MM.1S (cell line): ENCODE data around the gene COL13A1.
A peak's percentile ranks its signal among the peaks of the same experiment; 100 is the strongest.

ENCODE experiments used
- DNase-seq: peaks from one replicate; pipeline ENCODE4 v3.0.0-alpha.2; 2015
- H2AFZ ChIP-seq: fragments of 300-600 bp; sonication (generic); 2 replicates; pipeline ENCODE4 v1.6.0; 2016; ENCODE audit warnings: antibody characterized with exemption, low read length
- H3F3A ChIP-seq: fragments of 300-600 bp; sonication (generic); 2 replicates; pipeline ENCODE4 v1.6.1; 2016; ENCODE audit warnings: mild to moderate bottlenecking, antibody characterized with exemption, low read length, moderate library complexity, mixed read lengths; ENCODE audit not compliant: insufficient read depth
- H3K27ac ChIP-seq: fragments of 300-600 bp; sonication (generic); 2 replicates; pipeline ENCODE4 v1.5.1; 2016; ENCODE audit warnings: mild to moderate bottlenecking, low read length
- H3K27me3 ChIP-seq: fragments of 300-600 bp; sonication (generic); replicated peaks from 2 replicates; pipeline ENCODE4 v1.6.0; 2016; ENCODE audit warnings: low read length; ENCODE audit not compliant: insufficient read depth
- H3K36me3 ChIP-seq: fragments of 300-600 bp; sonication (generic); replicated peaks from 2 replicates; pipeline ENCODE4 v1.6.1; 2016; ENCODE audit warnings: mild to moderate bottlenecking, low read length, mixed read lengths; ENCODE audit not compliant: insufficient read depth
- H3K4me1 ChIP-seq: fragments of 300-600 bp; sonication (generic); 2 replicates; pipeline ENCODE4 v1.6.1; 2016; ENCODE audit warnings: low read length, mixed read lengths
- H3K4me2 ChIP-seq: fragments of 300-600 bp; sonication (generic); 2 replicates; pipeline ENCODE4 v1.6.0; 2016; ENCODE audit warnings: low read depth, low read length
- H3K4me3 ChIP-seq: fragments of 300-600 bp; sonication (generic); 2 replicates; pipeline ENCODE4 v1.5.1; 2016; ENCODE audit warnings: low read length, mixed read lengths
- H3K79me2 ChIP-seq: fragments of 300-600 bp; sonication (generic); 2 replicates; pipeline ENCODE4 v1.6.1; 2016; ENCODE audit warnings: mixed run types, low read length, mixed read lengths
- H3K9ac ChIP-seq: fragments of 300-600 bp; sonication (generic); 2 replicates; pipeline ENCODE4 v1.6.1; 2016; ENCODE audit warnings: low read length, mixed read lengths
- H3K9me2 ChIP-seq: fragments of 300-600 bp; sonication (generic); replicated peaks from 2 replicates; pipeline ENCODE4 v1.6.1; 2016; ENCODE audit warnings: mild to moderate bottlenecking, low read length, mixed read lengths; ENCODE audit not compliant: insufficient read depth
- H3K9me3 ChIP-seq: fragments of 300-600 bp; sonication (generic); replicated peaks from 2 replicates; pipeline ENCODE4 v1.6.1; 2016; ENCODE audit warnings: mild to moderate bottlenecking, low read length, mixed read lengths; ENCODE audit not compliant: insufficient read depth
- H4K20me1 ChIP-seq: fragments of 300-600 bp; sonication (generic); 2 replicates; pipeline ENCODE4 v1.6.1; 2016; ENCODE audit warnings: mild to moderate bottlenecking, low read length, moderate library complexity, mixed read lengths; ENCODE audit not compliant: insufficient read depth
- CTCF ChIP-seq: fragments of 300-600 bp; sonication (generic); IDR thresholded peaks from 2 replicates; pipeline ENCODE4 v1.5.1; 2016; ENCODE audit warnings: antibody characterized with exemption, low read length, mixed read lengths
- EZH2 ChIP-seq: fragments of 300-600 bp; sonication (generic); optimal IDR thresholded peaks from 2 replicates; pipeline ENCODE3; 2017; ENCODE audit warnings: low read depth, mild to moderate bottlenecking, antibody characterized with exemption, low read length, mixed read lengths
- EZH2phosphoT487 ChIP-seq: fragments of 300-600 bp; sonication (generic); IDR thresholded peaks from 2 replicates; pipeline ENCODE4 v1.6.1; 2018; ENCODE audit warnings: antibody characterized with exemption, low read length

Gene COL13A1

GRCh38 chr10:69960988-69961880 is 159.5 kb downstream of the COL13A1 start:
- no peaks in the 10 kb centered on the region; the same call in 1 of the 2 replicates for H3K27me3 ChIP-seq
- DNase-seq: no peak
- no peaks in the 10 kb centered on the region for H3K9me2 ChIP-seq
- H3K4me3 ChIP-seq: no peak overlapping the region
- TF ChIP-seq CTCF: peak; percentile 19
- no peak for TF ChIP-seq EZH2phosphoT487
- no peak overlapping the region for H3K4me2 ChIP-seq
- H3K9me3 ChIP-seq: no peaks in the 10 kb centered on the region
- no peak overlapping the region for H3K9ac ChIP-seq
- H3F3A ChIP-seq: no peaks in the 10 kb centered on the region
- no peaks in the 10 kb centered on the region for H3K4me1 ChIP-seq
- no peak overlapping the region for H3K27ac ChIP-seq
- no peak overlapping the region for H2AFZ ChIP-seq
- H3K36me3 ChIP-seq: no peaks in the 10 kb centered on the region
- no peaks in the 10 kb centered on the region for H3K79me2 ChIP-seq
- H4K20me1 ChIP-seq: no peaks in the 10 kb centered on the region

GRCh38 chr10:69961881-69962745 is 160.4 kb downstream of the COL13A1 start:
- peaks cover 4% of the 10 kb centered on the region; the same call in 1 of the 2 replicates for H3K27me3 ChIP-seq
- H3K4me2 ChIP-seq: no peak overlapping the region
- no peaks in the 10 kb centered on the region for H3K4me1 ChIP-seq
- no peaks in the 10 kb centered on the region for H3F3A ChIP-seq
- H3K27ac ChIP-seq: no peak overlapping the region
- no peak for DNase-seq
- no peaks in the 10 kb centered on the region for H3K36me3 ChIP-seq
- TF ChIP-seq EZH2phosphoT487 (no peak), EZH2 (no peak), CTCF (no peak)
- no peak overlapping the region for H3K4me3 ChIP-seq
- no peaks in the 10 kb centered on the region for H4K20me1 ChIP-seq
- no peaks in the 10 kb centered on the region for H3K79me2 ChIP-seq
- no peak overlapping the region for H2AFZ ChIP-seq
- H3K9me2 ChIP-seq: no peaks in the 10 kb centered on the region
- no peaks in the 10 kb centered on the region for H3K9me3 ChIP-seq
- H3K9ac ChIP-seq: no peak overlapping the region

GRCh38 chr10:69962746-69963135 is 161.0 kb downstream of the COL13A1 start:
- no peak for DNase-seq
- no peaks in the 10 kb centered on the region for H3K9me3 ChIP-seq
- no peaks in the 10 kb centered on the region for H3K4me1 ChIP-seq
- H3K4me3 ChIP-seq: no peak overlapping the region
- H3K27me3 ChIP-seq: peaks cover 4% of the 10 kb centered on the region; the same call in 1 of the 2 replicates
- no peak overlapping the region for H3K27ac ChIP-seq
- no peaks in the 10 kb centered on the region for H3K36me3 ChIP-seq
- no peak for TF ChIP-seq EZH2
- no peak for TF ChIP-seq EZH2phosphoT487
- TF ChIP-seq CTCF: no peak
- no peak overlapping the region for H3K9ac ChIP-seq
- H4K20me1 ChIP-seq: no peaks in the 10 kb centered on the region
- no peaks in the 10 kb centered on the region for H3K9me2 ChIP-seq
- H3F3A ChIP-seq: no peaks in the 10 kb centered on the region
- H3K79me2 ChIP-seq: no peaks in the 10 kb centered on the region
- H3K4me2 ChIP-seq: no peak overlapping the region
- H2AFZ ChIP-seq: no peak overlapping the region
